Colonic mucosa (tissue), 4 donors: ENCODE measurements around the gene PIGA. TPM values are rescaled to one million over a fixed set of nuclear protein-coding genes. Genes with fewer than 3 reads are reported as not detected.
"Not testable (repeated sequence)": the region's sequence is repeated elsewhere in the genome, so short reads cannot be mapped to it uniquely, and the experiment has no call there.

Experiments used
- DNase-seq: peaks from one replicate; pipeline ENCODE4 v3.0.0-alpha.2; 2020
- H3K27ac ChIP-seq: fragments of 200-600 bp; one replicate; pipeline ENCODE4 v1.8.0; 2021
- H3K27me3 ChIP-seq: fragments of 200-600 bp; one replicate; pipeline ENCODE4 v1.8.0; 2021
- H3K36me3 ChIP-seq: fragments of 200-600 bp; one replicate; pipeline ENCODE4 v1.8.0; 2021
- H3K4me1 ChIP-seq: fragments of 200-600 bp; one replicate; pipeline ENCODE4 v1.8.0; 2021; ENCODE audit warnings: mild to moderate bottlenecking
- H3K4me3 ChIP-seq: fragments of 200-600 bp; one replicate; pipeline ENCODE4 v1.8.0; 2021
- H3K9ac ChIP-seq, 2 donors: one replicate each; pipeline ENCODE4 v1.7.0; 2013; ENCODE audit warnings: control low read depth in 2 of 2, low read depth in 2 of 2, low read length in 2 of 2
- H3K9me3 ChIP-seq: fragments of 200-600 bp; one replicate; pipeline ENCODE4 v1.8.0; 2021
- CTCF ChIP-seq: fragments of 200-600 bp; IDR thresholded peaks from one replicate; pipeline ENCODE4 v1.8.0; 2022; ENCODE audit warnings: antibody characterized with exemption, mild to moderate bottlenecking
- intact Hi-C: fragments of 100-400 bp; cut with DNase I; formaldehyde crosslinking; loops from one replicate; pipeline ENCODE4 v1.14.1; 2022
- total RNA-seq, 2 donors: library from RNA; stranded (reverse); fragmentation: NEBNext Ultra II Directional in 1 of 2; extraction: Animal tissue kit (Norgen Biotek cat#: 25700) in 1 of 2; gene quantifications; one replicate each; pipeline ENCODE4 v1.2.1, GENCODE V29; 2021
- donor health status: healthy.
- donor health status: DM: no; HTN: no; CAD: no.
- donor health status: DM: no; HTN: no; CAD: no.

The PIGA gene
- total RNA-seq, 2 donors from 2014 or later, result 15.3 to 22.2 TPM

DNA sequence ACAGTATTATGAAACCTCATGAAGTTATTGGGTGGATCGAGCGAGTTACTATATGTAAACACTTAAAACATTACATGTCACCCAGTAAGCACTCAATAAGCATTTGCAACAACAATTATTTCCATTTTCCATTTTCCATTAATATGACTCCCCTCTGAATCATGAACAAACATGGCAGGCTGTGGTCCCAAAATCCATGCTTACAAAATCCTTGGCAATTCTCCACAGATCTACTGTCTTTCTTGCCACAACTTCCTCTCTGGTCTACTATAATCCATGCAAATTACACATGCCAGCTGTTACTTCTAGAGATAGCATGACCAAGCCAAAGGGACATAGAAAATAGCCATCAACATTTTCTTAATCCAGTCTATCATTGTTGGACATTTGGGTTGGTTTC lies 41.9 kb downstream of the PIGA start:
- Histone ChIP-seq H3K27ac (no peak overlapping the region), H3K4me3 (no peak overlapping the region), H3K36me3 (no peaks in the 10 kb centered on the region), H3K27me3 (no peaks in the 10 kb centered on the region), H3K9me3 (no peaks in the 10 kb centered on the region), H3K4me1 (no peaks in the 10 kb centered on the region), H3K9ac (no peak overlapping the region)
- no peak for TF ChIP-seq CTCF
- no peak for DNase-seq
- intact Hi-C loops, result no loop called here

DNA sequence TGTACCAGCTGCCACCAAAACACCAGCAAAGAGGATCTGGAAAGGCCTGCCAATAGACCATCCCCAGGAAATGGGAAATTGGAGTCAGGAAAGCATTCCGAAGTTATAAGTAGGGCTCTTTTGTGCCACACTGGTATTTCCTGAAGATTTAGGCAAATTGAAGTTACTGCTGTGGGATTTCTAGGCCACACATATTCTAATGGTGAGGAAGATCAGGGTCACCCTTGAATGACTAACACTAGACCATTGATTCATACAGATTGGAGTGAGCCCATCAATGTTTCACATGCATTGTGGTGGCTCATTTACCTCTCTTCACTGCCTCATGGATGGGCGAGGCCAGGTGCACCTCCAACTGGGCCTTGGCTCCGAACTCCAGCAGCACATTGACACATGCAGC lies 42.5 kb downstream of the PIGA start:
- intact Hi-C loops, result no loop called here
- no peak overlapping the region for H3K27ac ChIP-seq

GRCh38 chrX:15277604-15278003 lies 57.7 kb downstream of the PIGA start:
- intact Hi-C loops, result no loop called here
- no peak for TF ChIP-seq CTCF
- H3K9ac ChIP-seq, result no peak overlapping the region

More for the DNA sequence above, 42.5 kb downstream of the PIGA start:
- H3K36me3 ChIP-seq, result no peaks in the 10 kb centered on the region
- no peak for DNase-seq
- H3K4me1 ChIP-seq, result no peaks in the 10 kb centered on the region
- no peak overlapping the region for H3K9ac ChIP-seq
- no peaks in the 10 kb centered on the region for H3K27me3 ChIP-seq
- H3K9me3 ChIP-seq, result no peaks in the 10 kb centered on the region
- no peak for TF ChIP-seq CTCF
- H3K4me3 ChIP-seq, result no peak overlapping the region

GRCh38 chrX:15274946-15275345 lies 60.4 kb downstream of the PIGA start:
- no peak for TF ChIP-seq CTCF
- H3K9ac ChIP-seq, result no peak overlapping the region
- intact Hi-C loops, result no loop called here
- no peak overlapping the region for H3K27ac ChIP-seq
- no peaks in the 10 kb centered on the region for H3K9me3 ChIP-seq
- H3K4me3 ChIP-seq, result no peak overlapping the region
- H3K4me1 ChIP-seq, result no peaks in the 10 kb centered on the region
- no peaks in the 10 kb centered on the region for H3K27me3 ChIP-seq
- H3K36me3 ChIP-seq, result no peaks in the 10 kb centered on the region
- no peak for DNase-seq

More at GRCh38 chrX:15277604-15278003, 57.7 kb downstream of the PIGA start:
- no peak for DNase-seq
- Histone ChIP-seq H3K4me1 (no peaks in the 10 kb centered on the region), H3K27ac (no peak overlapping the region), H3K4me3 (no peak overlapping the region), H3K27me3 (no peaks in the 10 kb centered on the region), H3K9me3 (no peaks in the 10 kb centered on the region), H3K36me3 (no peaks in the 10 kb centered on the region)

GRCh38 chrX:15273275-15273674 lies 62.0 kb downstream of the PIGA start:
- H3K36me3 ChIP-seq, H3K9ac ChIP-seq, H3K27ac ChIP-seq, DNase-seq, H3K9me3 ChIP-seq, H3K4me1 ChIP-seq, intact Hi-C loops, H3K27me3 ChIP-seq, H3K4me3 ChIP-seq: not testable (repeated sequence)

DNA sequence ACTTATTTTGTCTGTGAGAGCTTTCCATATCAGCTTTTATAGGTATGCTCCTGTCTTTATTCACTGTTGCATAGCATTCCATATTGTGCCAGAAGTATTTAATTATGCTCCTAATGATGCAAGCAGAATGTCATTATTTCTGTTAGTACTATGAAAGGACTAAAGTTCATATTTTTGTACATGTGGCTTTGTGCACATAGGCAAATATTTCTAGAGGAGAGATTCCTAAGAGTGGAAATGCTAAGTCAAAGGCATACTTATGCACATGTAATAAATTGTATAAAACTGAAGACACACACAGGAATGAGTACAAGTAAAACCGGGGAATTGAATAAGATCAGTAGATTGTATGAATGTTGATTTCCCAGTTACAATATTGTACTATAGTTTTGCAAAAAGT lies 63.6 kb downstream of the PIGA start:
- Histone ChIP-seq H3K27ac (no peak overlapping the region), H3K9ac (no peak overlapping the region), H3K9me3 (no peaks in the 10 kb centered on the region), H3K4me3 (no peak overlapping the region), H3K36me3 (no peaks in the 10 kb centered on the region), H3K4me1 (no peaks in the 10 kb centered on the region), H3K27me3 (no peaks in the 10 kb centered on the region)
- intact Hi-C loops, result no loop called here
- DNase-seq, result no peak
- TF ChIP-seq CTCF, result no peak
